ENCODE results near the gene ZDHHC11.

DNA sequence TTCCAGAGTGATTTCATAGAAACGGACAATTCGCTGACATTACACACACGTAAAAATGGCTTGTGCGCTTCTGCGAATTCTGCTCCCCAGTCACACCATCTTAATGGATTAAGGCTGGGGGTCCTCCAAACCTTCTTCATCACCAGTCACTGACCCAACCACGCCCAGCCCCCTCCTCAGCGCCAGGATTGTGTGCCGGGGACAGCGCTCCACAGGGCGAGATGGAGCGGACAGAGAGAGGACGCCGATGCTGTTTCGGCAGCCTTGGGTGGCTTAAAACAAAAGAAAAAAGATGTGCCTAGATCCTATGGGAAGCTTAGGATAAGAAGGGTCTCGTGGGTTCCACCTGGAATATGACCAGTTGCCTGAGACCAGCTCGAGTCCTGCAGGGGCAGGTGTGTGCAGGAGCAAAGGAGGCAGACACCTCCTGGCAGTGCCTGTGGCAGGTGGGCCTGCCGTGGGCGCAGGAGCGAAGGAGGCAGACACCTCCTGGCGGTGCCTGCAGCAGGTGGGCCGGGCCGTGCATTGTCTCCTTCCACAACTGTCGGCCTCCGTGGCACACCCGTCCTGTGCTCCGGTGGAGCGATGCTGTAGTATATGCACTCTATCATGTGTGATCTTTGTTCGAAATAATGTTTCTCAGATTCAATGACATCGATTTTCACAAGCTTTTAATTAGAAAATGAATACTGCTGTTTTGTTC is 21.0 kb upstream of the ZDHHC11 start:
- TF ChIP-seq, protein P1, sequence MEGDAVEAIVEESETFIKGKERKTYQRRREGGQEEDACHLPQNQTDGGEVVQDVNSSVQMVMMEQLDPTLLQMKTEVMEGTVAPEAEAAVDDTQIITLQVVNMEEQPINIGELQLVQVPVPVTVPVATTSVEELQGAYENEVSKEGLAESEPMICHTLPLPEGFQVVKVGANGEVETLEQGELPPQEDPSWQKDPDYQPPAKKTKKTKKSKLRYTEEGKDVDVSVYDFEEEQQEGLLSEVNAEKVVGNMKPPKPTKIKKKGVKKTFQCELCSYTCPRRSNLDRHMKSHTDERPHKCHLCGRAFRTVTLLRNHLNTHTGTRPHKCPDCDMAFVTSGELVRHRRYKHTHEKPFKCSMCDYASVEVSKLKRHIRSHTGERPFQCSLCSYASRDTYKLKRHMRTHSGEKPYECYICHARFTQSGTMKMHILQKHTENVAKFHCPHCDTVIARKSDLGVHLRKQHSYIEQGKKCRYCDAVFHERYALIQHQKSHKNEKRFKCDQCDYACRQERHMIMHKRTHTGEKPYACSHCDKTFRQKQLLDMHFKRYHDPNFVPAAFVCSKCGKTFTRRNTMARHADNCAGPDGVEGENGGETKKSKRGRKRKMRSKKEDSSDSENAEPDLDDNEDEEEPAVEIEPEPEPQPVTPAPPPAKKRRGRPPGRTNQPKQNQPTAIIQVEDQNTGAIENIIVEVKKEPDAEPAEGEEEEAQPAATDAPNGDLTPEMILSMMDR (IDR thresholded peaks at IDR 0.05): no peak
- no peak for TF ChIP-seq POLR2A (IDR thresholded peaks at IDR 0.05)

All from esophagus squamous epithelium (tissue), 4 donors.